Measurements from ENCODE around the gene ATP8A2.
"Not testable (repeated sequence)": the region's sequence is repeated elsewhere in the genome, so short reads cannot be mapped to it uniquely, and the experiment has no call there.

Gene ATP8A2

GRCh38 chr13:25927363-25927762 lies 555.6 kb downstream of the ATP8A2 start:
- DNase-seq (ENCODE audit: low read depth), result no peak

DNA sequence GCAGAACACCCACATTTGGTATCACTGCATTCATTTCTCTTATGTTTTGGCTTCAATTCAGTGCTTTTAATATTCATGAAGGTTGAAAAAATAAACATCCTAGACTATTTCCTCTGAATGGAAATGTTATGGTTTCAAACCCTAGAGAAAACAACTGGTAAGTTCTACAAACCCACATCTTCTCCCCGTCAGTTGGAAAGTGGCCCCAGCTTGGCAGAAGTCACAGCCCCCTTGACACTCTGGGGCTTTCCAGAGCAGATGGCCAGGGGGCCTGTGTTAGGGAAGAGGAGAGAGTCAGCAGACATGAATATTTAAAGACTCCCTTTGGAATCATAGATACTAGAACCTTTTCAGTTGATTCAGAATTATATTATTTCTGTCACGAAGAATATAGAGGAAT lies 556.2 kb downstream of the ATP8A2 start:
- DNase-seq (ENCODE audit: low read depth), result no peak

- no peak for DNase-seq (ENCODE audit: low read depth)
Measured at GRCh38 chr13:25928941-25929505, 557.2 kb downstream of the ATP8A2 start.

- no peak for DNase-seq (ENCODE audit: low read depth)
Measured at GRCh38 chr13:25929816-25930215, 558.0 kb downstream of the ATP8A2 start.

- DNase-seq (ENCODE audit: low read depth), result no peak
Measured at GRCh38 chr13:25930653-25931052, 558.9 kb downstream of the ATP8A2 start.

DNA sequence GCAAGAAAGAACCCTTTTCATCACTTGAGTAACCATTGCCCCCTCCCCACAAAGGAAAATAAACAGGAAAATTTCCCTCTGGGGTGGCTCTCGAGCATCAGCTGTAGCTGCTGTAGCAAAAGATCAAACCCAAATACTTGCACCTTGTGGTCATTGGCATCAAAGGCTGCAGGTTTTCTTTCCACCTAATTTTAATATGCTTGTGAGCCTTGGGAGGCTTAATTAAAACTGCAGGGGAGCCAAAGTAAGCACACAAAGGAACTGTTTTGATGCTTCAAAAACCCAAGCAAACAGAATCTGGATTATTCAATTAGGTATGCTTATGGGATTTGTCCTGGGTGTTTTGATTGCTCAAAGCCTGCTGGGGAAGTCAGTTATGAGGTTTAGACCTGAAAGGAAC lies 560.6 kb downstream of the ATP8A2 start:
- DNase-seq (ENCODE audit: low read depth), result no peak

DNA sequence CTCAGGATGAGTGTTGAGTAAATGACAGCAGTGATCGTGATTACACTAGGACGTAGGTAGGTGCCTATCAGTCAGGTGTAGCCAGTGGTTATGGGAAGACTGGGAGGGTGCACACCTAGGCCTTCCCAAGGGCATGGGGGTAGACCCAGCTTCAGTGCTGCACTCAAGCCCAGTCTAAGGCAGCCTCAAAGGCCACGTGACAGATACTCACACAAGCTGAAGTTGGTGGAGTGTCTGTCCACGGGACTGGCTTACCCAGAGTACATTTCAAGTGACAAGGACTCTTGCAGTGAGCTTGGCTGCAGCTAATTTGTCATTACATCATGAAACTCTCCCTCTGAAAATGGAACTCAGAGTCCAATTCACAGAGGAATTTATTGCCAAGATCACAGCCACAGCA lies 561.7 kb downstream of the ATP8A2 start:
- no peak for DNase-seq (ENCODE audit: low read depth)

DNA sequence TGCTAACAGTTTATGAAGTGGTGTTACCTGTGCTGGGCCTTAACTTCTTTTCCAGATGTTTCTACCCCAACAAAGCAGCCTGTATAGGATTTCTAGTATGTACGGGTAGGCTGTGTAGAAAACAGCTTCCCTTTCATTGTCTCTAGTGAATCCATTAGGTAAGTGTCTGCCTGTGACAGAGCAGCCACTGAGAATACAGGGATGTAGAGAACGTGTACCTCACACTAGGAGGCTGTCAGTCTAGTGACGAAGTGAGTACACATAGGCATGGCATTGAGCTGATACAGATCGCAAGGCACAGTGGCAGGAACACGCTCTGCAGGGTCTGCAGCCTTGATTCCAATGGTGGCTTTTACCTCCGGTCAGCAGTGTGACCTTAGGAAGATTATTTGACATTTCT lies 562.4 kb downstream of the ATP8A2 start:
- no peak for DNase-seq (ENCODE audit: low read depth)

DNA sequence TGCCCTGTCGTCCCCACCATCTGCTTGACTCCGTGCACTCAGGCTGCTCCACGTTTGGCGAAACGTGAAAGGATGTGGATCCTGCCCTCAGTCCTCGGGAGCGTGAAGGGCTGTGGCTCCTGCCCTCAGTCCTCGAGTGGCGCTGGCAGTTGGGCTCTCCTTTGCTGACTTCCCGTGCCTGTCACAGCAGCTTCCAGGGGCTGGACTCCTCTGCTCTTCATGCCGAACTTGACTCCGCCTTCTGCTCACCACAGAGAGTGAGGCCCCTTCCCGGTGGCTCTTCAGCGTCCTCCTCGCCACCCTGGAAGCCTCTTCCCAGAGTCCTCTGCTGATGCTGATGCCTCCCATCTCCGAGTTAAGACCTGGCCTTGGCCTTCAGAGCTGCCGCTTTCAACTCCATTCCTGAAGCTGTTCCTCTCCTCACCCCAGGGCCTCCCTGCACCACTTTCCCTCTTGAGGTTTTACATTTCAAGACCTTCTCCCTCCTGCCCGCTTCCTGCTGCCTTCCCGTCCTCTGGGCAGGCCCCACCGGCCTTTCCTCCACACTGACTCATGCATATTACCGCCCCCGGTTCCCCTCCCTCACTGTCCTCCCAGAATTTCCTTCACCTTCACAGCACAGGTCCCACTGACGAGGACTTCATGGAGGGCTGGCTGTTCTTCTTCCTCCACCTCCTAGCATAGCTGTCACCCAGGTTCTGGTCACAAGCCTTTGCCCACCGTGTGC lies 568.4 kb downstream of the ATP8A2 start:
- no peak for DNase-seq (ENCODE audit: low read depth)

DNA sequence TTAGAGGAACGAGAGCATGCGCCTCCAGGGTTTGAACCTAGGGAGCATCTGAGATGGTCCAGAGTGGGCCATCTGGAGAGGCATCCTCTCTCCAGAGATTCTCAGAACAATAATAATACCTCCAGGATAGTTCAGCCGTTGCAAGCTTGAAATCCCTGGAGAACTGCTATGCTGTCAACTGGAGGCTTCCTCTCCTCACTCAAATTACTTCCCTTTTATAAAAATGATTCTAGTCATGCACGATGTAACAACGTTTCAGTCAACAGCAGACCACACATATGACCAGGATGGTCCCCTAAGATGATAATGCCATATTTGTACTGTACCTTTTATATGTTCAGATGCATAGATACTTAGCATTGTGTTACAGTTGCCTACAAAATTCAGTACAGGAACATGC lies 571.3 kb downstream of the ATP8A2 start:
- DNase-seq (ENCODE audit: low read depth), result no peak

- DNase-seq (ENCODE audit: low read depth), result peak; percentile 12
Measured at GRCh38 chr13:25943658-25944057, 571.9 kb downstream of the ATP8A2 start.

GRCh38 chr13:25945596-25945995 lies 573.8 kb downstream of the ATP8A2 start:
- DNase-seq (ENCODE audit: low read depth), result peak; percentile 7

- no peak for DNase-seq (ENCODE audit: low read depth)
Measured at GRCh38 chr13:25946321-25946720, 574.5 kb downstream of the ATP8A2 start.

DNA sequence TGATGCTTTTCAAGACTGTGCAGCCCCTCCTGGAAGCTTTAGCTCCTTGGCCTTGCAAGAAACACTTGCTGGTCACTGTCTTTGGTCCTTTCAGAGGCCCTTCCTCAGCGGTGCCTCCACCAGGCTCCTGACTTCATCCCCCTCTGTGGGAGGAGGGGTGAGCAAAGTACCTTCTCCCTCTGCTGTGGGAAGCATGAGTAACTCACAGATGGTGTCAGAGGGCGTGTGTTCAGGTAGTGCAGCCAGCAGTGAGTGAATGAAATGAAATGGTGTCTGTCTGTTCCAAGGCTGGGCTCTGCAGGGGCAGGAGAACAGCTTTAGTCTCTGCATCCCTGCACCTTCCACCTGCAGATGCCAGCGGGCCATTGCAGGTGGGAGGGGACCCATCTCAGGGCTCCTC lies 577.1 kb downstream of the ATP8A2 start:
- no peak for DNase-seq (ENCODE audit: low read depth)

- DNase-seq (ENCODE audit: low read depth), result no peak
Measured at GRCh38 chr13:25951831-25952230, 580.1 kb downstream of the ATP8A2 start.

DNA sequence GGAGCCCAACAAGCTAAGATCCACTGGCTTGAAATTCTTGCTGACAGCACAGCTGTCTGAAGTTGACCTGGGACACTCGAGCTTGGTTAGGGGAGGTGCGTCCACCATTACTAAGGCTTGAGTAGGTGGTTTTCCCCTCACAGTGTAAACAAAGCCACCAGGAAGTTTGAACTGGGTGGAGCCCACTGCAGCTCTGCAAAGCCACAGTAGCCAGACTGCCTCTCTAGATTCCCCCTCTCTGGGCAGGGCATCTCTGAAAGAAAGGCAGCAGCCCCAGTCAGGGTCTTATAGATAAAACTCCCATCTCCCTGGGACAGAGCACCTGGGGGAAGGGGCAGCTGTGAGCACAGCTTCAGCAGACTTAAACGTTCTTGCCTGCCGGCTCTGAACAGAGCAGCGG lies 582.3 kb downstream of the ATP8A2 start:
- DNase-seq (ENCODE audit: low read depth), result not testable (repeated sequence)

GRCh38 chr13:25954943-25955342 lies 583.2 kb downstream of the ATP8A2 start:
- not testable (repeated sequence) for DNase-seq (ENCODE audit: low read depth)

DNA sequence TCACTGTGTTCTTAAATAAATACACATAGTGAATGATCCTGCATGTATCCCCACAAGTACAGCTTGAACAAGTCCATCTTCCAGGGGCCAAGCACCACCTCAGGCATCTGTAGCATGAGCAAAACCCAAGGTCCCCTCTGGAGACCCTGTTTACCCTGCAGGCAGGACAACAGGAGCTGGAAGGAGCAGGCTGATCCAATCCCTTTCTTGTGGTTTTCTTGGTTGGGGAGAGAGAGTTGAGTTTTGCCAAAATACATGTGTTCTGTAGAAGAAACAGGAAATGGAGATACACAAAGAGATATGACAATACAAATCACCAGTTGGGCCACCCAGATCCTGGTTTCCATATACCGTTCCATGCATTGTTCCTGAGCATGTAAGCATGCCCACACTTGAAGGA lies 587.2 kb downstream of the ATP8A2 start:
- DNase-seq (ENCODE audit: low read depth), result no peak

DNA sequence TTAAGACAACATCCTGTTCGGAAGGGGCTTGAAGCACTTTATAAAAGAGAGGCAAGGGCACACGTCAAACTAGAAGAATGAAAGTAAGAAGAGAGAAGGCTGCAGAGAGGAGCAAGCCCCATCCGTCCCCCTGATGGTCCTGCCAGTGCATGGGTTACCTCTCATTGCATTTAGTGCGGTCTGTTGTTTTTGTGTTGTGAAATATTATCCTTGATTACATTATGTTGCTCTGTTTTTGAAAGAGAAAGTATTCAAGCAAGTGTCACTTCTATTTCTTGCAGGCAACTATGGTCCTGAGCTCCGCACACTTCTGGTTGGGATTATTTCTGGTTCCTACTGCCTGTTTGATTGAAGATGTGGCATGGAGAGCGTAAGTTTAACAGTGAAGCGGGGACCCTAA lies 589.5 kb downstream of the ATP8A2 start:
- DNase-seq (ENCODE audit: low read depth), result no peak

DNA sequence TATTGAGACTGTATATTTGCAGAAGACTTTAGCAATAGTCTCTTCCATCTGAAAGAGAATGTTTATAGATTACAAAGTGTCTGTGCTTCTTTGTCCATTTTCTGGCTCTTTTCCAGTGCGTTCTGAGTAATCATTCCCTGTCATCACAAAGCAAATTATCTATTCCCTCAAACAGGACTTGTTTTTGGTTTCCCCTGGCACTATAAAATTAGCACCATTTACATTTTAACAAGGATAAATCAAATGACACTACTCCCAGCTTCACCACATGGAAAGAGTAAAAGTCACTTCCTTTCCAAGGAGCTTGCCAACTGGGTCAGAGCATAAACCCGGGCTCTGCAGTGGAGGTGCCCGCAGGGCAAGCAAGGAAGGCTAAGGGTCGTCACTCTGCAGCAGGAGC lies 591.9 kb downstream of the ATP8A2 start:
- peak; percentile 40 for DNase-seq (ENCODE audit: low read depth)

DNA sequence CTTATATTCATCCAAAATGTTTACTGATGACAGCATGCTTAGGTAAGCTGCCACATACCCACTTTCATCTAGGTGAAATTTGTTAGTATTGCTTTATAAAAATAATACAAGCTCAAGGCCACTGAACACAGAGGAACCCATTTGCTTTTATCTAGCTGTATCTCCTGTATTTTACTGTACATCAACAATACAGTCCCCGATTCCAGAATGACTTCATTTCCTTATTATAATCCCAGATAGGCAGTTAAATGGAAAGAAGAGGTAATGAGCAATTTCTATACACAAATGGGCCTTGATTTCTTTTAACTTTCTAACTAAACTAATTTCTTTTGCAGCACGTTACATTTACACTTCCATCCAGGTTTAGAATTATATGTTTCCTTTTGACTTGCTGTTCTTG lies 593.8 kb downstream of the ATP8A2 start:
- DNase-seq (ENCODE audit: low read depth), result no peak

DNA sequence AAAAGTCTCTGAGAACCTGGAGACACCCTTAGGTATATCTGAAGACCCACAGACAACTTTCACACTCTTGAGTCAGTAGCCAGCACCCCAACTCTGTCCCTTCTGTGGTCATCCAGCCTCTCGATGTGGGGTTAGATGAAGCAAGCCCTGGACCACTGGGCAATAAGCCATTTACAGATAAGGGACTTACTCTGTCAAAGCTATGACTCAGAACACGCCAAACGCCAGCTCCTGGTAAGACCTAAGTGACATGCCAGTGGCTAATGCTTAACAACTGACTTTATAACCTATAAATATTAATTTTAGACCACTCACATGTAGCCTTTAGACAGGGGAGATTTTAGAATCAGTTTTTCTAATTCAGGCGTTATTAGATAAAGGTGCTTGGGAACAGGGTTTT lies 594.3 kb downstream of the ATP8A2 start:
- peak; percentile 10 for DNase-seq (ENCODE audit: low read depth)

DNA sequence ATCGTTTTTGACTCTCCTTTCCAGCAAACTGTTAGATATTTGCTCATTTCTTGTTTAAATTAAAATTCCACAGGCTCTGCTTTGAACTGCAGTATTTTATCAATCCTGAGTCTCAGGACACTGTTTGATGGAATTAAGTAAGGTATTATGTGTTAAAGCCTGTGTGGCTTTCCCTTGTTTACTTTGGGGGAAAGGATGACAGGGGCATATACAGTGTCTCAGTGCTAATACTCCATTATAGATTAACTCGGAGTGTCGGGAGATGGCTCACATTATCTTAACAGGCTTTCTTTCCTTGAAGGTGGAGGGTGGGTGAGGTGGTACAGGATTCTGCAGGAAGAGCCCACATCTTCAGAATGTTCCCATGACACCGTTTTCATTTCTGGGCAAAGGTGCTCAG lies 595.4 kb downstream of the ATP8A2 start:
- no peak for DNase-seq (ENCODE audit: low read depth)

- DNase-seq (ENCODE audit: low read depth), result no peak
Measured at GRCh38 chr13:25971047-25971446, 599.3 kb downstream of the ATP8A2 start.
